HUES48 (cell line): Measurements from ENCODE around the gene TRAM2.

Experiments
- H3K27ac ChIP-seq: one replicate; pipeline ENCODE4 v1.7.0; 2013; ENCODE audit warnings: low read depth, low read length, inconsistent platforms
- H3K27me3 ChIP-seq: 2 replicates; pipeline ENCODE4 v1.6.1; 2013; ENCODE audit warnings: mild to moderate bottlenecking, low read length; ENCODE audit not compliant: control insufficient read depth, insufficient read depth
- H3K36me3 ChIP-seq: 2 replicates; pipeline ENCODE4 v1.6.1; 2013; ENCODE audit warnings: low read length; ENCODE audit not compliant: control insufficient read depth, insufficient read depth
- H3K4me1 ChIP-seq: 2 replicates; pipeline ENCODE4 v1.6.1; 2013; ENCODE audit warnings: mild to moderate bottlenecking, low read length; ENCODE audit not compliant: control insufficient read depth, insufficient read depth
- H3K4me3 ChIP-seq: 2 replicates; pipeline ENCODE4 v1.5.1; 2013; ENCODE audit warnings: mild to moderate bottlenecking, low read depth, low read length
- H3K9ac ChIP-seq: 2 replicates; pipeline ENCODE4 v1.6.1; 2013; ENCODE audit warnings: mild to moderate bottlenecking, low read depth, low read length, moderate library complexity
- H3K9me3 ChIP-seq: 2 replicates; pipeline ENCODE4 v1.6.1; 2013; ENCODE audit warnings: low read length; ENCODE audit not compliant: control insufficient read depth, insufficient read depth

The TRAM2 gene

GRCh38 chr6:52516269-52516668, 60.6 kb downstream of the TRAM2 start:
- no peaks in the 10 kb centered on the region for H3K9me3 ChIP-seq
- peaks cover 25% of the 10 kb centered on the region for H3K4me1 ChIP-seq
- H3K36me3 ChIP-seq: peaks cover 23% of the 10 kb centered on the region
- H3K4me3 ChIP-seq: no peak overlapping the region
- H3K27me3 ChIP-seq: no peaks in the 10 kb centered on the region
- H3K9ac ChIP-seq: no peak overlapping the region
- no peak overlapping the region for H3K27ac ChIP-seq

DNA sequence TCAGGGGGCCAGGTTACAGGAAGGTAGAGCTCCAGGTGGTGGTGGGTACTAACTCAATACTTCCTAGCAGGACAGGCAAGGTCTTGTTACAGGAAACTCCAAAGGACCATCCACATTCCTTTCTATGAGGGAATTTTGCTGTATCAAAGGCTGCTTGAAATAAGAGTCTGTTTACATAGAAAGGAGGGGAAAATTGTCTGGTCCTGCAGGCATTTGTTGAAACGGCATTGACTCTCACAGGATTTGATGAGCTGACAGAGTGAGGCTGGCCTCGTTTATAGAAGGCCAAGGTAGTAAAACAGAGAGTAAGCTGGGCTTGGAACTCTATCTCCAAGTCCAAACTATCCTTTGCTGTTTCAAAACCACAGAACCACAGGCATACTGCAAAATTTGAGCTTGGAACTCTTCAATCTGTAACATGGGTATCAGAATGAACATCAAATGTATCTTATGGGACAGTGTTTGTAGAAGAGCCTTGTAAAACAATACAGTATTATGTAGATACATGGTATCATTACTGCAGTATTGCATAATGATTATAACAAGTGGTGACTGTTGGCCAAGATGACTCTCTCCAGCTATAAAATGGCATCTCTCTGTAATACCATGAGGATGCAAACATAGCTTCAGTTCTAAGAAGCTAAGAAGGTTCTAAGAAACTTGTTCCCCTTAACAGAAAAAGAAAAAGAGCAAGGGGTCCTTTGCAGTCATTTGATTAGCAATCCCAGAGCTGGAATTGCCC, 61.5 kb downstream of the TRAM2 start:
- Histone ChIP-seq H3K27me3 (no peaks in the 10 kb centered on the region), H3K36me3 (peaks cover 25% of the 10 kb centered on the region), H3K4me3 (no peak overlapping the region), H3K9me3 (no peaks in the 10 kb centered on the region), H3K27ac (no peak overlapping the region), H3K4me1 (peaks cover 30% of the 10 kb centered on the region), H3K9ac (no peak overlapping the region)

DNA sequence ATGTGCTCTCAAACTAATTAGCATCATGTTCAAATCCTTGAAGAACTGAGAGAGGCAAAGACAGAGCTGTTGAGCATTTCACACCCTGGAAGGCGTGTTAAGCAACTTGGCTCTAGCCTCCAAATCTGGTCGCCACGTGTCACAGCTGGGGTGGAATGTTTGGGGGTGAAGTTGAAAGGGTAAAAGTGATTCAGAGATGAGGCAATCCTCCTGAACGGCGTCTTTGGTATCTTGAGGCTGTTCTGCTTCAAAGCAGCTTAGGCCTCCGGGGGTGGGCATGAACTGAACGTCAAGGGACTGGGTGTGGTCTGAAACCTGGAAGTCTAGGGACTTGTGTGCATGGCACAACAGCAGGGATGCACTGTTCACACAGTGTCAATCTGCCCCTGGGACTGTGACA, 62.3 kb downstream of the TRAM2 start:
- H3K36me3 ChIP-seq: peaks cover 27% of the 10 kb centered on the region
- H3K9ac ChIP-seq: no peak overlapping the region
- no peak overlapping the region for H3K4me3 ChIP-seq
- peaks cover 39% of the 10 kb centered on the region for H3K4me1 ChIP-seq
- H3K9me3 ChIP-seq: no peaks in the 10 kb centered on the region
- no peaks in the 10 kb centered on the region for H3K27me3 ChIP-seq
- H3K27ac ChIP-seq: no peak overlapping the region

- Histone ChIP-seq H3K4me1 (peaks cover 40% of the 10 kb centered on the region), H3K27me3 (no peaks in the 10 kb centered on the region), H3K9ac (no peak overlapping the region), H3K9me3 (no peaks in the 10 kb centered on the region), H3K36me3 (peaks cover 33% of the 10 kb centered on the region), H3K27ac (no peak overlapping the region), H3K4me3 (no peak overlapping the region)
Measured at GRCh38 chr6:52513896-52514295, 63.0 kb downstream of the TRAM2 start.

DNA sequence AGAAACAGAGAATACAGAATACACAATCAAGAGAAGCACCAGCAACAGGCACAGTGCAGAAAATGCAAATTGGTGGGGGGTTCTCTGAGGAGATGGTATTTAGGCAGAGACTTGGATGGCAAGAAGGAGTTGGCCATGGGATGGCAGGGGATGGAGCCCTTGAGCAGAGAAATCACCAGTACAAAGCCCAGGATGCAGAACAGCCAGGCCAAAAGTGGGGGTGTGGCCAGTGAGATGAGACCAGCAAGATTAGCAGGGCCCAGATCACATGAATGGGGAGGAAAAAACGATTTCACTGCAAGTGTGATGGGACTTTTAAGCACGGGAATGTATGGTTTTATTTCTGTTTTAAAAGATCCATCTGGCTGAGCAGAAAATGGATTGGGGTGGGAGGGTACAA, 63.4 kb downstream of the TRAM2 start:
- H3K36me3 ChIP-seq: peaks cover 36% of the 10 kb centered on the region
- H3K4me3 ChIP-seq: no peak overlapping the region
- peaks cover 39% of the 10 kb centered on the region for H3K4me1 ChIP-seq
- no peak overlapping the region for H3K27ac ChIP-seq
- no peaks in the 10 kb centered on the region for H3K9me3 ChIP-seq
- no peaks in the 10 kb centered on the region for H3K27me3 ChIP-seq
- no peak overlapping the region for H3K9ac ChIP-seq

DNA sequence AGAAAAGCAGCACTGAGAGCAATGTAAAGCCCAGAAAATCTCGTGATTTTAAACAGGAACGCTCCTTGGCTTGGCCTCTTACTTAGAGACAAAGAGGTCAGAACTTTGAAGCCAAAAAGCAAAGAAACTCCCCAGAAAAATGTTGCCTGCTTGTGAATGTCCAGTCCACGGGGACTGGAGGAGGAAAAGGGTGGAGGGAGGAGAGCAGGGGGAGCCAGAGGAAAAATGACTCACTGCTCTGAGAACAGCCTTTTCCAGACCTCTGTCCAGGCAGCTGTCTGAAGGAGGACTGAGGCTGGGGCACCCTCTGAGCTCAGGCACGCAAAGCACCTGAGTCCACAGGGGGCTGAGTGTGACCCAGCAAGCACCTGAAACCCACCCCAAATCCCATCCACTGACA, 64.7 kb downstream of the TRAM2 start:
- Histone ChIP-seq H3K4me3 (no peak overlapping the region), H3K27ac (peak overlapping the region; percentile 26), H3K4me1 (peaks cover 27% of the 10 kb centered on the region), H3K9me3 (no peaks in the 10 kb centered on the region), H3K36me3 (peaks cover 47% of the 10 kb centered on the region), H3K9ac (no peak overlapping the region), H3K27me3 (no peaks in the 10 kb centered on the region)

GRCh38 chr6:52511572-52512151, 65.2 kb downstream of the TRAM2 start:
- Histone ChIP-seq H3K4me3 (no peak overlapping the region), H3K36me3 (peaks cover 52% of the 10 kb centered on the region), H3K9ac (no peak overlapping the region), H3K27ac (peak overlapping the region; percentile 26), H3K9me3 (no peaks in the 10 kb centered on the region), H3K27me3 (no peaks in the 10 kb centered on the region), H3K4me1 (peaks cover 21% of the 10 kb centered on the region)

DNA sequence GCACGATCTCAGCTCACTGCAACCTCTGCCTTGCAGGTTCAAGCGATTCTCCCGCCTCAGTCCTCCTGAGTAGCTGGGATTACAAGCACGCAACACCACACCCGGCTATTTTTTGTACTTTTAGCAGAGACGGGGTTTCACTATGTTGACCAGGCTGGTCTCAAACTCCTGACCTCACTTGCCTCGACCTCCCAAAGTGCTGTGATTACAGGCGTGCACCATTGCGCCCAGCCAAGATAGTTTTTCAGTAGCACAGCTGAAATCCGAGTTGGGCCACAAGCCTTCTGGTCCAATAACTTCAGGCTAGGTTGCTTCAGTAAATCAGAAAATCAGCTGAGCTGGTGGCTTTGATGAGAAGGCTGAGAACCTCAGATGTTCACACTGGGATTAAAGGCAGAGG, 65.7 kb downstream of the TRAM2 start:
- Histone ChIP-seq H3K9me3 (no peaks in the 10 kb centered on the region), H3K27me3 (no peaks in the 10 kb centered on the region), H3K4me3 (no peak overlapping the region), H3K27ac (no peak overlapping the region), H3K36me3 (peaks cover 56% of the 10 kb centered on the region), H3K4me1 (peaks cover 21% of the 10 kb centered on the region), H3K9ac (no peak overlapping the region)

- no peak overlapping the region for H3K27ac ChIP-seq
- H3K4me3 ChIP-seq: no peak overlapping the region
- H3K27me3 ChIP-seq: no peaks in the 10 kb centered on the region
- H3K4me1 ChIP-seq: peaks cover 21% of the 10 kb centered on the region
- peaks cover 54% of the 10 kb centered on the region for H3K36me3 ChIP-seq
- H3K9me3 ChIP-seq: no peaks in the 10 kb centered on the region
- H3K9ac ChIP-seq: no peak overlapping the region
Measured at GRCh38 chr6:52510213-52510562, 66.7 kb downstream of the TRAM2 start.

DNA sequence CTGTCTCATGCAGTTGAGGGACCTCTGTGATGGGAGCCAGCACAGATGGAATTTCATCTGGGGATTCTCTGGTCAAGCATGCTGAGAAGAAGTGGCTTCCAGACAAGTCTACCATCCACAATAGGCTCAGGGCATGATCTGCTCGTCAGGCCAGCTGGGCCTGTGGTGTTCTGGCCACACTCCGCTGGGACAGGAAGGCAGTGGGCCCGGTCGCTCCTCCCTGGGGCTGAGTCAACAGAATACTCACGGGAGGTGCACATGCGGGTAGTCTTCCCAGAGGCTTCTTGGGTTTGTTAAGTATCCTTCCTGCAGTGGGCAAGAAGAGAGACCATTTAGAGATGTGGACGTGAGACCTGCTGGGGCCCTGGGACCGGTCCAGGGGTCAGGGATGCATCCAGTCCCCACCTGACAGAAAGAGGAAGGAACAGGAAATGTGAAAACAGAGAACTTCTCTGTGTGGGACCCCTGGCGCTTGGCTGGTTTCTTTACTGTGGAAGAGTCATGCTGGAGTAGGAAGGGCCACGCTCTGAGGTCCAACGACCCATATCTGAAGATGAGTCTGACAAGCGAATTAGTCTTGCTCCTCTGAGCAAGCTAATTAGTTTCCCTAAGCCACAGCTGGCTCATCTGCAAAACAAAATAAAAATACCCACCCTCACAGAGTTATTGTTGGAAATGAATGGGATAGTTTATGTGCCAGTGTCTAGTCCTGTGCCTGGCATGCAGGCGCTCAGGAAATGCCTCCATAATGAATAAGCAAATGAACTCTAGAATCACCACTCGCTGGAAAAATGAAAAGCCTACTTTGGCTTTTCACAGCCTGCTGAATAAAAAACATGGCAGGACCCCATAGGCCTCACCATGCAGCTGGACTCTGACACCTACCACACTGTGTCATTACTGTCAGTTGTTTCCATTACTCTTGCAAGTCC, 67.3 kb downstream of the TRAM2 start:
- H3K27me3 ChIP-seq: no peaks in the 10 kb centered on the region
- no peak overlapping the region for H3K9ac ChIP-seq
- H3K4me1 ChIP-seq: peaks cover 21% of the 10 kb centered on the region
- H3K27ac ChIP-seq: no peak overlapping the region
- H3K36me3 ChIP-seq: peaks cover 57% of the 10 kb centered on the region
- no peaks in the 10 kb centered on the region for H3K9me3 ChIP-seq
- no peak overlapping the region for H3K4me3 ChIP-seq

- Histone ChIP-seq H3K27me3 (no peaks in the 10 kb centered on the region), H3K9ac (no peak overlapping the region), H3K4me1 (peaks cover 24% of the 10 kb centered on the region), H3K27ac (no peak overlapping the region), H3K4me3 (no peak overlapping the region), H3K36me3 (peaks cover 52% of the 10 kb centered on the region), H3K9me3 (no peaks in the 10 kb centered on the region)
Measured at GRCh38 chr6:52508261-52508739, 68.6 kb downstream of the TRAM2 start.
